ENCODE measurements around the gene BICD2. TPM values are rescaled to one million over a fixed set of nuclear protein-coding genes. Genes with fewer than 3 reads are reported as not detected.

BICD2 gene
- total RNA-seq, 1 experiment from 2014 or later: 30.3 TPM

DNA sequence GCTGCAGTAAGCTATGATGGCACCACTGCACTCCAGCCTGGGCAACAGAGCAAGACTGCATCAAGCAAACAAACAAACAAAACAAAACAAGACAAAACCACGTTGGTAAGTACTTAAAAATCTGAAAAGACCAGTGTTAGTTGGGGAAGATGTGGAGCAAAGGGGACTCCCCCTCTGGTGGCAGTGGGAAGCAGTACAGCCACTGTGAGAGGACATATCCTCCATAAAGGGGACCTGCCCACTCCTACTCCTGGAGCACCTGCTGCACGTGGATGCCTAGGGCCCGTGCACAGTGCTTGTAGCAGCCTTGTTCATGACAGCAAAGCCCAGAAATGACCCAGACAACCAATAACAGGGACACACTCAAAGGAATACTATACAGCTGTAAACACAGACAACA lies 77.7 kb downstream of the BICD2 start:
- DNase-seq (ENCODE audit: low spot score): no peak

DNA sequence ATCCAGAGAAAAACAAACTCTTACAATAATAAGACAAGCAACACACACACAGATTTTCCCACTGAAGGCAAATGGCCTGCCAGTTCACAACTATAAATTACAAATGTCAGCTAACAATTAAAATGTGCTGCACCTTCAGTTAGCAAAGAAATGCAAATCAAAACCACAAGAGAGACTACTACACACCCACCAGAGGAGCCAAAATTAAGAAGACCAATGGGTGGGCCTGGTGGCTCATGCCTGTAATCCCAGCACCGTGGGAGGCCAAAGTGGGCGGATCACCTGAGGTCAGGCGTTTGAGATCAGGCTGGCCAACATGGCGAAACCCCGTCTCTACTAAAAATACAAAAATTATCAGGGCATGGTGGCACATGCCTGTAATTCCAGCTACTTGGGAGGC lies 79.6 kb downstream of the BICD2 start:
- DNase-seq (ENCODE audit: low spot score): no peak
- in situ Hi-C loops (cut with HindIII; ENCODE audit: low sequenced_read_pairs): no loop called here

More for the DNA sequence above, 77.7 kb downstream of the BICD2 start:
- in situ Hi-C loops (cut with HindIII; ENCODE audit: low sequenced_read_pairs): no loop called here

DNA sequence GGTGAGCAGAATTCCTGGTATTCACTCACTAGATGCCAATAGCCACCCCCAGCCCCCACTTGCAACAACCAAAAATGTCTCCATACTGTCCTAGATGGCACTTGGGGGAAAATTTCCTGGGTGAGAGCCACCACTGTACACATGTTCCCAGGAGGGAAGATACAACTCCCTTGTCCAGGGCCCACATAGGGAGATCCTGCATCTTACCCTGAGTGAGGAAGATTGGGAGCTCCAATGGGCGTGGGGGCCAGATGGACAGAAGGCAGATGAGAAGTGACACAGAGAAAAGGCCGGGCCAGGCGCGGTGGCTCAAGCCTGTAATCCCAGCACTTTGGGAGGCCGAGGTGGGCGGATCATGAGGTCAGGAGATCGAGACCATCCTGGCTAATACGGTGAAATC lies 82.4 kb downstream of the BICD2 start:
- in situ Hi-C loops (cut with HindIII; ENCODE audit: low sequenced_read_pairs): no loop called here
- DNase-seq (ENCODE audit: low spot score): no peak

DNA sequence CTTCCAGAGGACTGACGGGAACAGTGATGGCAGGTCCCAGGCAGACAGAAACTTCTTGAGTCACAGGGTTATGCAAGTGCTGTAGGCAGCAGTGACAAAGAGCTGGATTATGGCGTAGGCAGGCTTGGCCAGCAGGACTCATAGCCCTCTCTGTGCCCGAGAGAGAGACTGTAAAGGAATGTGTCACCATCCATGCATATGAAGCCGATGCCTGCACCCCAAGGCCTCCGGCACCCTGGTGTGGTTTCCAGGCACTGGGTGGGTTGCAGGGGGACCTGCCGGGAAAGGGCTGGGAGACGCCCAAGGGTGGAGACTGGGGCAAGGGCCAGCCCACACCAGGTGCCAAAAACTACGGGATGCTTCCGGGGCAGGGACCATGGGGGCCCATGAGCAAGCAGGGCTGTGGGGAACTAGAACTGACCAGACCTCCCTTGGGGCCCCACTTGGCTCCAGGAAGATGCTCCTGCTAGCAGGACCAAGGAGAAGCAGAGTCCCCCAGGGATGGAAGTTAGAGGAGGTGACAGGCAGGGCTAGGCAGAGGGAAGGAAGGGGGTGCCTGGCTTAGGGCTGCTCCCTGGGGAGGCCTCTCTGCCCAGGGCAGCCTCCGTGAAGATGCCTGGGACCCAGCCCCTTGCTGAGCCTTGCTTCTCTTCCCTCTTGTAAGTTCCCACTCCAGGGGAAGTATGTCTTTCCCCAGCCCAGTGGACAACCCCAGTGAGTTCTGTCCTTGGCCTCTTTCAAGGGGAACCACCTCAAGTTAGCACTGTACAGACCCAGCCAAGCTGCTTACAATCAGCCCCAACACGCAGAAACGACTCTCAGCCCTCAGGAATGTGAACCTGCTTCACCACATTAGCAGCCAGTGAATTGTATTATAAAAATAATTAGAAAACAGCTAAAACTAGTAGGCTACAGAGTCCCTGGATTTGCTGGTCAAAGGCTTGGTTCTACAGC lies 84.2 kb downstream of the BICD2 start:
- in situ Hi-C loops (cut with HindIII; ENCODE audit: low sequenced_read_pairs): no loop called here
- DNase-seq (ENCODE audit: low spot score): no peak

DNA sequence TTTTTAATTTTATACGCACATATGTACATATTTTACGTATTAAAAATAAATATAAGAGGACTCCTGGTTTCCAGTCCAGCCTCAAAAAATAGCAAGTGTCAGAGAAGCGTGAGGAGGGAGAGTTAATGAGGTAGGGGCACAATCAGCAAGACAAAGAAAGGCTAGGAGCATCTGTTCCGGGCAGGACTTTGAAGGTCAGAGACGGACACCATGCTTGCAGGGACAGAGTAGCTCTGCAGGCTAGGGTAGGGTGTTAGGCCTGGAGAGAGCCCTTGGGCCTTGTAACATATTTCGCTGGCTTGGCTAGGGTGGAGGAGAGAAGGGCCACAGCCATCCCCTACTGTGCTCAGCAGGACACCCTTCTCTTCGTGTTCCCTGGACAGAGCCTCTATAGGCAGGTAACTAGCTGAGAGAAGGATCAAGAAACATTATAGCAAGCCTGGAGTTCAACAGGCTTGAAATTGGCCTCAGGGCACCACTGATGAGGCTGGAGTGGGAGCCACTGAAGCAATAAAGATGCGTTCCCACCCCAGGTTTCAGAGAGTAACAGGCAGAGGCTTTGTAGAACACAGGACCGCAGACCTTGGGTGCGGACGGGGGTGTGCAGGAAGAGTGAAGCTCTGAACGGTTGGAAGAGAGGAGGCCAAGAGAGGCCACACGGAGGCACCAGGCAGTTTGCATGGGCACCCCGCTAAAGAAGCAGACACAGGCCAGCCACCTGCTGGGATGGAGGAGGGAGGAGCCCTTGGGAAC lies 85.0 kb downstream of the BICD2 start:
- DNase-seq (ENCODE audit: low spot score): no peak
- in situ Hi-C loops (cut with HindIII; ENCODE audit: low sequenced_read_pairs): no loop called here

DNA sequence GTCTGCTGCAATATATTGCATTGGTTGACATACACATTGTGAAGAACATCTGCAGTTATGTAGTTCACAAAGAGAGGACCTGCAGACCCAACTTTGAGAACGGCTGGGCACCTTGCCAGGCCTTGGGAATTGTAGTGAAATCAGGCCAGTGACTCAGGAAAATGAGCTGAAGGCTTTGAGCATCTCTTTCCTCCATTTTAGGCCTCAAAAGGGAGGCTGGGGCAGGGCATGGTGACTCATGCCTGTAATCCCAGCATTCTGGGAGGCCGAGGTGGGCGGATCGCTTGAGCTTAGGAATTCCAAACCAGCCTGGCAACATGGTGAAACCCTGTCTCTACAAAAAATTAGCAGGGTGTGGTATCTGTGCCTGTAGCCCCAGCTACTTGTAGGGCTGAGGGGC lies 93.3 kb downstream of the BICD2 start:
- DNase-seq (ENCODE audit: low spot score): no peak
- in situ Hi-C loops (cut with HindIII; ENCODE audit: low sequenced_read_pairs): no loop called here

DNA sequence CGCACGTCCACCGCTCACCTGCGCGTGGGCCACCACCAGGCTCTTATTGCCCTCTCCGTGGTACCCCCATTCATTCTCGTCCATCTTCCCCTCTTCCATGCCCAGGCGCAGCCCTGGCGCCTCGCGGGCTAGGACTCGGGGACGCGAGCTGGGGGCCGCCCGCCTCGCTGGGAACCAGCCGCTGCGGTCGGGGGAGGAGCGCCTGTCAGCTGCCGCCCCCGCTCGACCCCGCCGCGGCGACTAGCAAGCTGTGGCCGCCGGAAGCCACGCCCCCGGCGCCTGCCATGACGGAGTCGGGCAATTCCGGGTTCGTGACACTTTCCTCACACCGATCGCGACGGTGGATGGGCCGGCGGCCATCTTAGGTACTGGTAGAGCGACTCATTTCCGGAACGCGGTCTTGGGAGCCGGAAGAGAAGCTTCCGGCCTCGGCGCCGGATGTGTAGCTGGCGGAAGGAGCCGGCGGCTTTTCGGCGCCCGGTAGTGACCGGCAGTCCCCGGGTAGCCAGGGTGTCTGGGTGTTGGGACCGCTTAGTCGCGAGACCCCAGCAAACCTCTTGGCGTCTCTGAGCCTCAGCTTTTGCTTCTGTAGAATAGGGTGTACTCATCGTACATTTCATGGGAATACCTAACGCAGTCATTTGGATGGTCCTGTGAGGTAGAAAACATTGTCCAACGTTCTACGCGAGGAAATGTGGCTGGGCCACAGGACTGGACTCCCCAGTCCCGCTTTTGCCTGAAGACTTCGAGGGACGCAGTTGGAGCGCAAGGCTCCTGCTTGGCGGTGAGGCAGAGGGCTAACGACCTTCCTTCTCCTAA lies 94.5 kb downstream of the BICD2 start, which contains the start of gene IPPK:
Gene IPPK (minus strand): TSS at position 242 of the 819 bp plus-strand sequence. CDS start 143 bp downstream, at position 99.
- peak; percentile 98 for DNase-seq (ENCODE audit: low spot score)
- in situ Hi-C loops (cut with HindIII; ENCODE audit: low sequenced_read_pairs): no loop called here

DNA sequence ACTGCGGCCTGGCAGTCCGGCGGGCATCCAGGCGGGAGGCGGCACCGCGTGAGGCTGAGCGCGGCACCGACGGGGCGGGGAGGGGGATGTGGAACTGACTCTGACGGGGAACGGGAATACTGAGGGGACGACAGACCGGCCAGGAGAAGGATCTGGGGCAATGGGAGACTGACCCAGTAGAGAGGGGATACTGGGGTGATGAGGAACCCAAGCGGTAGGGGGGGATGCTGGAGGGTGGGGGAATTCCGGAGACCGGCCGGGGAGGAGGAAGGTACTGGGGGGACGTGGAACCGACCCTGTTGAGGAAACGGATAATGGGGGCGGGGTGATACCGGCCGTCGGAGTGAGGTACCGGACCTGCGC lies 95.1 kb downstream of the BICD2 start:
- DNase-seq (ENCODE audit: low spot score): peak; percentile 9

DNA sequence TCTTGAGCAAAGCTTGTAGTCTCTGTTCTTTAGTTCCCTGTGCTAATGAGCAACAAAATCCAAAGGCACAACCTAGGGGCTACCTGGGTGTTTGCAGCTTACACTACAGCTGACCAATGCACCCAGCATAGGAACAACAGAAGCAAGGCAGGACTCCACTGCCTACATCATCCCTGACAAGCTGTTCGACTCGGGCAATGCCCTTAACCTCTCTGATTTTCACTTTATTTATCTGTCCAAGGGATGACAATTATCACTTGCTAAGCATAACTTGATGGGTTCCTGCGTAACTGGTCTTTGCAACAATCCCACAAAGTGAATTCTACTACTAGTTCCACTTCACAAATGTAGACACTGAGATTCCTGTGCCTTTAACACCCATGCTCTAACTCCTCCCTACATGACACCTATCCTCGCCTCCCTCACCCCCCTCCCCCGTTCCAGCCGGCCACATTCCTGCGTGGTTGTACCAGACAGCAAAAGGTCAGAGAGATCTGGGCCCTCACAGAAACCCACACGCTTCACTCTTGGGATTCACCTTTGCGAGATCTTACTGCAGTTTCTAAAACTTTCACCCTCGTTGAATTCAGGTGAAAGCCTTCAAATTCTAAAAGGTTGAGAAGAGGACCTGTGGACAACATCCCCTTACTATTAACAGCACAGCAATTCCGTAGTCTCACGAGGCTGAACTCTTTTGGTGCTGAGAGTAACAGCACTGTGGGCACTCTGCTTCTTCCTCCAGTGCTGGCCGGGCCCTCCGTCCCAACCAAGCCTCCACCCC lies 95.7 kb downstream of the BICD2 start:
- peak; percentile 16 for DNase-seq (ENCODE audit: low spot score)
- in situ Hi-C loops (cut with HindIII; ENCODE audit: low sequenced_read_pairs): no loop called here

More for the DNA sequence above, 95.1 kb downstream of the BICD2 start:
- in situ Hi-C loops (cut with HindIII; ENCODE audit: low sequenced_read_pairs): no loop called here

DNA sequence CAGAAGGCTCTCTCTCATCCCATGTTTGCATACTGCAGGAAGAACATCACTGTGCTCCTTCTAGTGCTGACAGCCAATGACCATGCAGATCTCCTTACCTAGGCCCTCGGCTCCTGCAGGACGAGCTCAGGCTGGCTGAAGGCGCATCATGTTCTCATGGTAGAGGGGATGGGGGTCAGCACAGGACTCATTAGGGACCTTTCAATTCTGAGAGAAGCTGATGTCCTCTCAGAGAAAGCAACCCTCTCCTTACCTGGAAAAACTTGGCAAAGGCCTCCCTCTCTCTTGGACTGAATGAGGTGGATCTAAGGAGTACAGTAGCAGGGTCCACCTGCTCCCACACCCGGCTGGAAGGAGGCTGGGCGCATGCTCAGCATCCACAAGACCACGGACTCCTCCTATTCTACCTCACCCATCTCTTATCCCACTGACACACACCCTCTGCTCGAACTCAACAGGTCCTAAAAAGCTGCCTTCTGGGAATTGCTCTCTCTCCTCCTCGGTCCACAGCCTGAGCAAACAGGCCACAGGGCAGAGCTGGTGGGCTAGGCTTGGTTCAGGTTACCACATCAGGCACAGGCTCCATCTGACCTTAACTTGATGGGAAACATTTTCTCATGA lies 97.6 kb downstream of the BICD2 start:
- in situ Hi-C loops (cut with HindIII; ENCODE audit: low sequenced_read_pairs): no loop called here

DNA sequence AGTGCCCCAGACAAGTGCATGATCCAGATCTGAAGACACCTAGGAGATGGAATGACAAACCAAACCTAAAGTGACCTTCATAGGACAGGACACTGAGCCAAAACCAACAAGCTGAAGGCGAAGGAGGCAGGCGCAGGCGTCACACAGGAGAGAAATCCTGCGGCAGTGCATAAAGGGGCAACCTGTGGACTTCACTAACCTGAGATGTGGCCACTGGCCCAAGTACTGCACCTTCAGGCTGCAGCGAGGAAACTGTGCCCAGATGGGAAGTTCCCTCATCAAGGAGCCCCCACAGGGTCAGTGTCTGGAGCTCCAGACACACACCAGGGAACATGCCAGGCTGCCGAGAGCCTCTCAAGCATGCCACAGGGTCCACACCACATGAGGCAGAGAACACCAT lies 98.4 kb downstream of the BICD2 start:
- in situ Hi-C loops (cut with HindIII; ENCODE audit: low sequenced_read_pairs): no loop called here
- DNase-seq (ENCODE audit: low spot score): no peak

More for the DNA sequence above, 97.6 kb downstream of the BICD2 start:
- DNase-seq (ENCODE audit: low spot score): no peak

DNA sequence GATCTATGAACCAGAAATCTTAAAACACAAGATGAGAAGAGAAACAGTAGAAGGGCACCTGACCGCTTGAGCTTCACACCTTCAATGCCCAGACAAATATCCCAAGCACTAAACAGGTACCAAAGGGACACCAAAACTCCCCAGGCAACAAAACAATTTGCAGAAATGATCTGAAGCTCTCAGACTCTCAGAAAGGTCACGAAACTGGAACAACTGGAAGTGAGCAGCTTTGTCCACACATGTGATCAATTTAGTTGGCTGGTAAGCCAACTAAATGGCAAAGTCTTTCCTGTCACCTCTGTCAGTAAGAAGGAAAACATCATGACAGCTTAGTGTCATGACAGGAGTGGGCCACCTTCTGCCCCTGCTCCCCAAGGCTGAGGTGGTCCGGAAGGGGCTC lies 98.8 kb downstream of the BICD2 start:
- no peak for DNase-seq (ENCODE audit: low spot score)
- in situ Hi-C loops (cut with HindIII; ENCODE audit: low sequenced_read_pairs): no loop called here

DNA sequence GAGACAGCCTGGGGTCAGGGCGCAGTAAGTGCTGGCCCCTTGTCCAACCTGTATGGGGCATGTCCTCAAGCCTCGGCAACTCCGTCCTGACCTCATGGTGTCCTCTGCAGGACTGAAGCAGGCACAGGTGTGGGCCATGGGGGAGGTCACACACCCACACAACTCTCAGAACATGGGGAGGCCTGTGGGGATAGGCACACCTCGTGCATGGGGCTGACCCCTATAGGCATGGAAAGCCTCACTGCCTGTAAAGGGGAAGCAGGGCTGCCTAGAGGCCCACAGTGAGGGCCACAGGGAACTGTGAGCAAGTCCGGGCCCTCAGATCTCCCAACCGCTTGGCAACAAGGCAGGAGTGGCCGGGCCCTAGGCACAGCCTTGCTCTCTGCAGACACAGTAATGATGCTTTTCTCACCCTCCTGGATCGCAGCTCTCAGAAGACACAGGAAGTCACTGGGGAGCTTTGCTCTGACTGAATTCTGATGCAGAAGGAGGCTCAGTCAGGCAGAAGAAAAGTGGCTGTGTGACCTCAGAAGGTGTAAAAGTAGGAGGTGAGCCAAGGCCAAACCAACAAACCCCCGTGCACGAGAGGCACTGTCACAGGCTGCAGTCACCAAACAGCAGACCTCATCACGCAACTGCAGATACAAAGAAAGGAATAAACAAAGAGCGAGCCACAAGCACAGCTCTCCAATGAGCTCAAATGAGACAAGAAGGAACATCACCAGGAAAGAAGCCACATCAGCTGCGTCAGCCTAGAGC lies 100.1 kb downstream of the BICD2 start:
- in situ Hi-C loops (cut with HindIII; ENCODE audit: low sequenced_read_pairs): no loop called here
- DNase-seq (ENCODE audit: low spot score): peak; percentile 31

DNA sequence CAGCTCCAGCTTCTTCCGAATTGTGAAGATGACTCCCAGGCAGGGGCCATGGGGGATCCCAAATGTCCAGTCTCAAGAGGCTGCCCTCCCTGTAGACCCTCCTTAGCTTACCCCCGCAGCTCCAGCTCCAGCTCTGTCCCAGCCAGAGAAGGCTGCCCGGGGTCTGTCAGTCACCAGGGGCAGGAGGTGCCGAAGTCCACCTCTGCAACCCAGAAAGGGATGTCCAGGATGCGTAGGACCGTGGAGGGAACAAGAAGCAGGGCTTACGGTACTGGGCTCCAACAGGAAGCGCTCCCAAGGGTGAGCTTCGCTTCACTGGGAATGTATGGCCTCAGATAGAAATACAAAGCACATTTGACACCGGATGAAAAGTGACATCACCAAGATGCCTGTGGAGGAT lies 100.7 kb downstream of the BICD2 start:
- in situ Hi-C loops (cut with HindIII; ENCODE audit: low sequenced_read_pairs): no loop called here
- no peak for DNase-seq (ENCODE audit: low spot score)

DNA sequence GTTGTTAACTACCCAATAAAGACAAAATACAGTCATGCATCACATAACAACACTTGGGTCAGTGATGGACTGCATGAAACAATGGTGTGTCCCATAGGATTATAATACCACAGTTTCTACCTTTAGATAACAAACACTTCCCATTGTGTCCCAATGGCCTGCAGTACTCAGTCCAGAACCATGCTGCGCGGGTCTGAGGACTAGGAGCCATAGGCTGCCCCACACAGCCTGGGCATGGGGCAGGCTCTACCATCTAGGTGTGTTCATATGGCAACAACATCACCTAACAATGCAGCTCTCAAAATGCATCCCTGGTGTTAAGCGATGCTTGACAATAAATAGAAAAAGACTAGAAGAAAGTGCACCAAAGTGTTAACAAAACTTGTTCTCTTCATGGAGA lies 101.5 kb downstream of the BICD2 start:
- in situ Hi-C loops (cut with HindIII; ENCODE audit: low sequenced_read_pairs): no loop called here
- no peak for DNase-seq (ENCODE audit: low spot score)

DNA sequence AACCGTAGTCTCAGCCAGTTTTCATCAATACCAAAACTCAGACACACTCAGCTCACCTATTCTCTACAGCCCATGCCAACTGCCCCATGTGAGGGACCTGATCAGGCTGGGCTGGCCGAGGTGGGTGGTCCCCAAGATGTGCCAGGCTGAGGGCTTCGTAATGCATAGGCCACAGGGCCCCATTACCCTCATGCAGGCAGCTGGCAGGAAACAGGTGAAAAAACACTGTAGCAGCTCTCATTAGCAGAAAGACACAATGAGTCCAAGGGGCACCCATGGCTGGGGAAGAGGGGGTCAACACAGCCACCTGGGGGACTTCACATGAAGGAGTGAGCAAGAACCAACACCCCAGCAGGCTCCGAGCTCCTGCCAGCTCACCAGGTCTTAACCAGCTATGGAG lies 102.9 kb downstream of the BICD2 start:
- in situ Hi-C loops (cut with HindIII; ENCODE audit: low sequenced_read_pairs): no loop called here
- no peak for DNase-seq (ENCODE audit: low spot score)

All from G401 (cell line).